SW 1271 (cell line): ENCODE results near the gene BCL2.
A peak's percentile ranks its signal among the peaks of the same experiment; 100 is the strongest.

ENCODE experiments used
- DNase-seq, 2 experiments: peaks; one replicate each; lab custom pipeline; 2025; lab: John Stamatoyannopoulos, UW

BCL2 gene

GRCh38 chr18:63326011-63326410 is 6.4 kb upstream of the BCL2 start:
- DNase-seq, result no peak

- DNase-seq, result no peak
These were observed 5.6 kb upstream of the BCL2 start for GRCh38 chr18:63325086-63325686.

GRCh38 chr18:63322908-63323634 is 3.5 kb upstream of the BCL2 start:
- peak; percentile 4 to 54 for DNase-seq

- DNase-seq, result no peak
These were observed 2.6 kb upstream of the BCL2 start for GRCh38 chr18:63322206-63322605.

- DNase-seq, result no peak
These were observed 1.7 kb upstream of the BCL2 start for GRCh38 chr18:63321291-63321690.

GRCh38 chr18:63320975-63321265 is 1.4 kb upstream of the BCL2 start:
- DNase-seq, result no peak

GRCh38 chr18:63320123-63320974 is 780 bp upstream of the BCL2 start:
- DNase-seq, result peak; percentile 17 to 51

- no peak for DNase-seq
These were observed 633 bp downstream of the BCL2 start for GRCh38 chr18:63318889-63319382.

- no peak for DNase-seq
These were observed 1.3 kb downstream of the BCL2 start for GRCh38 chr18:63317982-63318888.

- no peak for DNase-seq
These were observed 2.0 kb downstream of the BCL2 start for GRCh38 chr18:63317556-63317946.

- DNase-seq, result no peak
These were observed 2.7 kb downstream of the BCL2 start for GRCh38 chr18:63316612-63317555.

- DNase-seq, result no peak
These were observed 3.7 kb downstream of the BCL2 start for GRCh38 chr18:63315876-63316275.

GRCh38 chr18:63315131-63315662 is 4.4 kb downstream of the BCL2 start:
- no peak for DNase-seq

- DNase-seq, result no peak
These were observed 5.3 kb downstream of the BCL2 start for GRCh38 chr18:63314062-63314790.

- DNase-seq, result no peak
These were observed 6.1 kb downstream of the BCL2 start for GRCh38 chr18:63313396-63313917.

- no peak for DNase-seq
These were observed 6.7 kb downstream of the BCL2 start for GRCh38 chr18:63312737-63313395.

- no peak for DNase-seq
These were observed 7.6 kb downstream of the BCL2 start for GRCh38 chr18:63312019-63312409.

GRCh38 chr18:63311118-63312018 is 8.2 kb downstream of the BCL2 start:
- no peak for DNase-seq
